ENCODE measurements around the gene FAM131C.

The FAM131C gene

DNA sequence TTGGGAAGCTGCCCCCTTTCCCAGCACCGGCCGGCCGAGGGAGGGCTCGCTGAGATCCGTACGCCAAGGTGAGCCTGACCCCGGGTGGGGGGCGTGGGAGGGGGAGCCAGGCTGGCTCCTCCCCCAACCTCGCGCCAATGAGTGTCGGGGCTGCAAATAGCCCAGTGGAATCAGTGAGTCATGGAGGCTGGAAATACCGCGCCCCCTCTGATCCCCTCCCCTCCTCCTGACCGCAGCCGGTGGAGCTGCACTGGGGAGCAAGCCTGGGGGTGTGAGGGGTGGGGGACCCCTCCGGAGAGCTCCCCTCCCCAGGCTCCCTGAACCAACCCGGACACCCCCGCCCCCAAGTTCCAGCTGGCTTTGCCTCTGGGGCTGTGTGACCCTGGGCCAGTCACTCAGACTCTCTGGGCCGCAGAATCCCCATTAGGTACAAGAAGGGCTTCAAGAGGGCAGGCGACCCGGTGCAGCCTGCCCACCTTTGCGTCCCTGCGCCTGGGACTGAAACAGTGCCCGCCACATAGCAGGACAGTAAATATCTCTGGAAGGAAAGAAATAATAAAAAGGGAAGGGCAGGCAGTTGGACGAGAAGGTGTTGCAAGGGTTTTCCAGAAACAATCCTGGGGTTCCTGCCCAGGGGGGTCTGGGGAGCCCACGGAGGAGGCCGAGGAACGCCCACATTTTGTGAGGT, 60.1 kb downstream of the FAM131C start:
- no peak for DNase-seq (ENCODE audit: extremely low read depth, low read depth)

DNA sequence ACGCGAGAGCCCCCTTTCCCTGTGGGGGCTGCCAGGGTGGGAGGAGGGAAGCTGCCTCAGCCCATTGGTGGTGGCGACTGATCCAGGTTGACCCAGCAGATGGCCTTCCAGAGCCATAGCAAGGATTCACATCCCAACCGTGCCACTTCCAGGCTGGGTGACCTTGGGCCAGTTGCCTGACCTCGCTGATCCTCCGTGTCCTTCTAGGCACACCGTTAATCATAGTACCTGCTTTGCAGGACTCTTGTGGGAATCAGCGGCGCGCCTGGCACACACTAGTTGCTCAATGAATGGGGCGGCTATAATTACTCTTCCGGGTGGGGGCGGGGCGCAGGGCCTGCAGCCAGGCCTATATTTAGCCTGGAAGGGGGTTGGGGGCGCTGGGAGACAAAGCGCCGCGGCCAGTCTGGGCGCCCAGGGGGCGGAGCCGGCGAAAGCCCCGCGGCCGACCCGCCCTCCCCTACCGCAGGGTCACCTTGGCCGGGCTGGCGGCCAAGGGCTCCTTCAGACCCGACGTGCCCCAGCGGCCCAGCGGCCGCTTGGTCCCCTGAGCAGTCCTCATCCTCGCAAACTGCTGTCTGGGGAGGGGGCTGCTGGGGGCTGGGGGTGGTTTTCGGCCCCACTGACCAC, 60.7 kb downstream of the FAM131C start:
- TF ChIP-seq, protein P1, sequence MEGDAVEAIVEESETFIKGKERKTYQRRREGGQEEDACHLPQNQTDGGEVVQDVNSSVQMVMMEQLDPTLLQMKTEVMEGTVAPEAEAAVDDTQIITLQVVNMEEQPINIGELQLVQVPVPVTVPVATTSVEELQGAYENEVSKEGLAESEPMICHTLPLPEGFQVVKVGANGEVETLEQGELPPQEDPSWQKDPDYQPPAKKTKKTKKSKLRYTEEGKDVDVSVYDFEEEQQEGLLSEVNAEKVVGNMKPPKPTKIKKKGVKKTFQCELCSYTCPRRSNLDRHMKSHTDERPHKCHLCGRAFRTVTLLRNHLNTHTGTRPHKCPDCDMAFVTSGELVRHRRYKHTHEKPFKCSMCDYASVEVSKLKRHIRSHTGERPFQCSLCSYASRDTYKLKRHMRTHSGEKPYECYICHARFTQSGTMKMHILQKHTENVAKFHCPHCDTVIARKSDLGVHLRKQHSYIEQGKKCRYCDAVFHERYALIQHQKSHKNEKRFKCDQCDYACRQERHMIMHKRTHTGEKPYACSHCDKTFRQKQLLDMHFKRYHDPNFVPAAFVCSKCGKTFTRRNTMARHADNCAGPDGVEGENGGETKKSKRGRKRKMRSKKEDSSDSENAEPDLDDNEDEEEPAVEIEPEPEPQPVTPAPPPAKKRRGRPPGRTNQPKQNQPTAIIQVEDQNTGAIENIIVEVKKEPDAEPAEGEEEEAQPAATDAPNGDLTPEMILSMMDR (IDR thresholded peaks at IDR 0.05; ENCODE audit: low read depth, low read length), result no peak
- no peak for DNase-seq (ENCODE audit: extremely low read depth, low read depth)

More for the DNA sequence above, 60.1 kb downstream of the FAM131C start:
- TF ChIP-seq, protein P1 (IDR thresholded peaks at IDR 0.05; ENCODE audit: low read depth, low read length), result no peak

DNA sequence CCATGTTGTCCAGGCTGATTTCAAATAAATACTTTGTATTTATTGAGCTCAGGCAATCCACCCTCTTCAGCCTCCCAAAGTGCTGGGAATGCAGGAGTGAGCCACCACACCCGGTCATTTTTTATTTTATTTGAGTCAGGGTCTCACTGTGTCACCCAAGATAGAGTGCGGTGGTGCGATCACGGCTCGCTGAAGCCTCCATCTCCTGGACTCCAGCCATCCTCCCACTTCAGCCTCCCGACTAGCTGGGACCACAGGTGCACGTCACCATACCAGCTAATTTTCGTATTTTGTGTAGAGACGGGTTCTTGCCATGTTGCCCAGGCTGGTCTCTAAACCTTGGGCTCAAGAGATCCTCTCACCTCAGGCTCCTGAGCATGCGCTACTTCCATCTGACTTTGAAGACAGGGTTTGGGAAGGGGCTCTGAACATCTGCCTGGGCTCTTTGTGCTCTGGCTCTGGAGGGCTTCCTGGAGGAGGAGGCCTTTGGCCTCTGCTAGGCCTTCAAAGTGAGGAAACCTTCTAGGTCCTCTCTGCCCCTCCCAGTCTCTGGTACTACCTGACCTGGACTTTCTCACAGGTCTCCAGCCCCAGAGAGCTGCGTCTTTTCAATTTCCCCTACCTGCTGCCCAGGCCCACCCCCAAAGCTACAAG, 61.4 kb downstream of the FAM131C start:
- DNase-seq (ENCODE audit: extremely low read depth, low read depth), result no peak
- TF ChIP-seq, protein P1 (IDR thresholded peaks at IDR 0.05; ENCODE audit: low read depth, low read length), result no peak

DNA sequence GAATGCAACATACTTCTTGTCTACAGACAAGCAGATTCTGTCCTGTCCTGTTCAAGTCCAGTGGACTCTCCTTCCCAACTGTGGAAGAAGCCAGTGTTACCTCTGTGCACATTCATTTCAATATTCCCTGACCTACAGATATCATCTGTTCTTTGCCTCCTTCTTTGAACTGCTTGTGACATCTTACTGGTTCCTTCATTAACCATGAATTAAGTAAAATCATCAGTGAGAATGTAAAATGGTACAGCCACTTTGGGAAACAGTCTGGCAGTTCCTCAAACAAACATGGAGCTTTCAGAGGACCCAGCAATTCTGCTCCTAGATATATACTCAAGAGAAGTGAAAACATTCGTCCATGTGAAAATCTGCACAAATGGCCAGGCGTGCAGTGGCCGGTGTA, 62.6 kb downstream of the FAM131C start:
- TF ChIP-seq, protein P1 (IDR thresholded peaks at IDR 0.05; ENCODE audit: low read depth, low read length), result no peak
- DNase-seq (ENCODE audit: extremely low read depth, low read depth), result no peak

DNA sequence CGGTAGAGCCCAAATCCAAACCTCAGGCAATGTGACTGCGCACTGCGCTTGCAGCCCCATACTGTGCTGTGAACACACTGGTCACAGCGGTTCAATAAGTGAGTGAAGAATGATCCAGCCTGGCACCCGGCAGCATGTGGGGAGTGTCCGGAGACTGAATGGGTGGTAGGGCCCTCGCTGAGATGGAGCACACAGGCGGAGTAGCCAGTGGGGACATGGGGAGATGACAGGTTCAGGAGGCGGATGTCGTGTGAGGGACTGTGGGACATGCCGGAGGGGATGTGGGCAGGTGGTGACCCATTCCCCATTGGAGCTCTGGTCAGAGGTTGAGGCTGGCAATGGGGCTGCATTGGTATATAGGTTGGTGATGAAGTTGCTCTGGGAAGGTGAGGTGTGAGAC, 63.8 kb downstream of the FAM131C start:
- TF ChIP-seq, protein P1 (IDR thresholded peaks at IDR 0.05; ENCODE audit: low read depth, low read length), result no peak
- DNase-seq (ENCODE audit: extremely low read depth, low read depth), result no peak

DNA sequence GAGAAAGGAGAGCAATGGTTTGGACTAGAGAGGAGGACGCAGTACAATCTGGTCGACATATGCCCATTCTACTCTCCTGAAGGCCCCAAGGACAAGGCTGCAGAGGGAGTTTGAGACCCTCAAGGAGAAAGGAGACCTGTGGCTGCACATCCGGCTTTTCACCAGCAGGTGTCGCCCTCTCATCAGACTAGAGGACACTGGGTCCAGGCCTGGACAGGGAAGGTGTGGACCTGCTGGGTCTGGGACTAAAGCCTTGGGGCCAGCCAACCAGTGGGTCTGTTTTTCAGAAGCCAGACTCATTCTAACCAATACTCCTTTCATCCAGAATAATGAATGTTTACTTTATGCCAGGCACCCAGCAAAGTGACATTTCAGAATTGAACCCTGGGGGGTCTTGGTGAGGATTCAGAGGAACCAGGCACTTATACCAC, 64.4 kb downstream of the FAM131C start:
- TF ChIP-seq, protein P1 (IDR thresholded peaks at IDR 0.05; ENCODE audit: low read depth, low read length), result peak; percentile 96
- DNase-seq (ENCODE audit: extremely low read depth, low read depth), result no peak

Measured in AG09319 (cell line).